Measurements from ENCODE around the gene SPEM3.

DNA sequence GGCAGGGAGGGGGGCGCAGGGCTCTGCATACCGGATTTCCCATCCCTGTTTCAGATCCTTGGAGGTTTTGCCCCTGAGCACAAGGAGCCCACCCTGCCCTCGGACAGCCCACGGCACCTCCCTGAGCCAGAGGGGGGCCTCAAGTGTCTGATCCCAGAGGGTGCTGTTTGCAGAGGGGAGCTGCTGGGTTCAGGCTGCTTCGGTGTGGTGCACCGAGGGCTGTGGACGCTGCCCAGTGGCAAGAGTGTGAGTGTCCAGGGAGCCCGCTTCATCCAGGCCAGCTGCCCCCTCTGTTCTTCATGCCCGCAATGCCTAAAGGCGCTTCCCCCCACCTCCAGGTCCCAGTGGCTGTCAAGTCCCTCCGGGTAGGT, 45.3 kb upstream of the SPEM3 start:
- no peak for TF ChIP-seq ARNT (IDR thresholded peaks at IDR 0.05)
- no peak for TF ChIP-seq SP2 (CRISPR knock-in tag; IDR thresholded peaks at IDR 0.05)
- no peak for TF ChIP-seq SOX5 (CRISPR knock-in tag; IDR thresholded peaks at IDR 0.05; ENCODE audit: borderline replicate concordance)
- no peak for TF ChIP-seq ZNF143 (CRISPR knock-in tag; IDR thresholded peaks at IDR 0.05)
- TF ChIP-seq PHF8 (CRISPR knock-in tag; IDR thresholded peaks at IDR 0.05), result no peak

Measured in HepG2 (cell line).